AG20443 (cell line): ENCODE results near the gene ZNF346.
A peak's percentile ranks its signal among the peaks of the same experiment; 100 is the strongest.

Experiments
- DNase-seq: peaks from one replicate; pipeline ENCODE4 v3.0.0; 2012; ENCODE audit warnings: low spot score, mixed read lengths

Gene ZNF346

GRCh38 chr5:177070536-177071191 lies 48.2 kb downstream of the ZNF346 start:
- DNase-seq = no peak

- DNase-seq = peak; percentile 75
Observed at GRCh38 chr5:177071666-177072385, 49.3 kb downstream of the ZNF346 start.

- DNase-seq = no peak
Observed at GRCh38 chr5:177077335-177077734, 54.8 kb downstream of the ZNF346 start.

GRCh38 chr5:177079606-177080005 lies 57.1 kb downstream of the ZNF346 start:
- DNase-seq = no peak

GRCh38 chr5:177080265-177080664 lies 57.8 kb downstream of the ZNF346 start:
- no peak for DNase-seq

- no peak for DNase-seq
Observed at GRCh38 chr5:177081859-177082258, 59.4 kb downstream of the ZNF346 start.

- no peak for DNase-seq
Observed at GRCh38 chr5:177083357-177083756, 60.9 kb downstream of the ZNF346 start.

- DNase-seq = no peak
Observed at GRCh38 chr5:177084175-177084574, 61.7 kb downstream of the ZNF346 start.

- DNase-seq = no peak
Observed at GRCh38 chr5:177085985-177086653, 63.6 kb downstream of the ZNF346 start.

- DNase-seq = peak; percentile 94
Observed at GRCh38 chr5:177086654-177087397, 64.3 kb downstream of the ZNF346 start, which contains the start of gene FGFR4. Gene FGFR4, plus strand, starts transcription at chr5:177086915. Its CDS starts 2,688 bp downstream, at chr5:177089603.

- no peak for DNase-seq
Observed at GRCh38 chr5:177087398-177088005, 65.0 kb downstream of the ZNF346 start.

GRCh38 chr5:177089127-177089526 lies 66.6 kb downstream of the ZNF346 start:
- DNase-seq = no peak

GRCh38 chr5:177089825-177090641 lies 67.5 kb downstream of the ZNF346 start:
- no peak for DNase-seq

GRCh38 chr5:177090813-177091212 lies 68.3 kb downstream of the ZNF346 start:
- no peak for DNase-seq

GRCh38 chr5:177091232-177091631 lies 68.7 kb downstream of the ZNF346 start:
- DNase-seq = no peak

- DNase-seq = no peak
Observed at GRCh38 chr5:177092178-177093081, 69.9 kb downstream of the ZNF346 start.

- DNase-seq = no peak
Observed at GRCh38 chr5:177093082-177093712, 70.7 kb downstream of the ZNF346 start.

- DNase-seq = no peak
Observed at GRCh38 chr5:177093803-177094202, 71.3 kb downstream of the ZNF346 start.
